Kidney (tissue), 14 donors: ENCODE data around the gene MYOM3. TPM values are rescaled to one million over a fixed set of nuclear protein-coding genes. Genes with fewer than 3 reads are reported as not detected.
A peak's percentile ranks its signal among the peaks of the same experiment; 100 is the strongest.

Experiments used
- DNase-seq, 5 donors: peaks; one replicate each; pipeline ENCODE4 v3.0.0-alpha.2; 2013 to 2020
- FAIRE-seq: peaks from 2 replicates; lab custom pipeline; 2012; peaks lifted over from hg19 to GRCh38; lab: Jason Lieb, UNC
- H3K27ac ChIP-seq, 2 donors: one replicate each; pipeline ENCODE4 v1.7.0; 2013; ENCODE audit warnings: low read depth in 2 of 2, low read length in 2 of 2, inconsistent platforms in 1 of 2
- H3K27me3 ChIP-seq: one replicate; pipeline ENCODE4 v1.7.1; 2013; ENCODE audit warnings: low read length, inconsistent platforms; ENCODE audit not compliant: control insufficient read depth, insufficient read depth
- H3K36me3 ChIP-seq, 3 donors: one replicate each; pipeline versions ENCODE4 v1.7.0 to v1.7.1; 2013; ENCODE audit warnings: low read length in 3 of 3, control low read depth in 1 of 3, inconsistent platforms in 1 of 3; ENCODE audit not compliant: insufficient read depth in 3 of 3, control insufficient read depth in 2 of 3
- H3K4me1 ChIP-seq, 3 donors: one replicate each; pipeline versions ENCODE4 v1.7.0 to v1.7.1; 2013; ENCODE audit warnings: low read length in 3 of 3, inconsistent platforms in 1 of 3, low read depth in 1 of 3; ENCODE audit not compliant: control insufficient read depth in 2 of 3, insufficient read depth in 2 of 3
- H3K4me3 ChIP-seq, 3 donors: one replicate each; pipeline versions ENCODE4 v1.7.0 to v1.8.1; 2013; ENCODE audit warnings: low read length in 3 of 3, control low read depth in 1 of 3, inconsistent platforms in 1 of 3
- H3K9ac ChIP-seq, 3 donors: one replicate each; pipeline versions ENCODE4 v1.7.0 to v1.7.1; 2013; ENCODE audit warnings: low read length in 3 of 3, control low read depth in 1 of 3, inconsistent platforms in 1 of 3
- H3K9me3 ChIP-seq, 3 donors: one replicate each; pipeline versions ENCODE4 v1.7.0 to v1.7.1; 2013; ENCODE audit warnings: low read length in 3 of 3, control low read depth in 1 of 3, inconsistent platforms in 1 of 3; ENCODE audit not compliant: control insufficient read depth in 2 of 3, insufficient read depth in 1 of 3
- intact Hi-C: fragments of 100-400 bp; cut with DNase I; formaldehyde crosslinking; loops from one replicate; pipeline ENCODE4 v1.11.1; 2022
- polyA plus RNA-seq: library from polyadenylated mRNA; stranded (reverse); fragments of 350-450 nt; fragmentation: Illumina TruSeq; extraction: RNeasy Lipid Tissue Mini Kit (QIAGEN cat#74804); gene quantifications from one replicate; pipeline ENCODE4 v1.2.3, GENCODE V29; 2014; ENCODE audit warnings: low read depth, low replicate concordance; ENCODE audit not compliant: insufficient read depth
- total RNA-seq: library from RNA; stranded (reverse); fragmentation: NEBNext Ultra II Directional; extraction: Animal tissue kit (Norgen Biotek cat#: 25700); gene quantifications from one replicate; pipeline ENCODE4 v1.2.1, GENCODE V29; 2021
- TF ChIP-seq, protein P1 (sequence below): IDR thresholded peaks from 3 replicates; pipeline ENCODE4 v1.5.1; 2012; ENCODE audit warnings: mild to moderate bottlenecking, moderate library complexity, borderline replicate concordance; ENCODE audit not compliant: insufficient read depth; ENCODE audit errors: extremely low read depth
- donor health status: control.
- donor health status: control.
- donor health status: control.
- donor health status: control.
- donor health status: control.
- donor health status: DM: yes; HTN: yes; CAD: no.
- donor health status: Normal renal cell carcinoma (clear cell type).

Gene MYOM3
- total and polyA plus RNA-seq, 2 donors from 2014 or later = 13.5 to 20.5 TPM

DNA sequence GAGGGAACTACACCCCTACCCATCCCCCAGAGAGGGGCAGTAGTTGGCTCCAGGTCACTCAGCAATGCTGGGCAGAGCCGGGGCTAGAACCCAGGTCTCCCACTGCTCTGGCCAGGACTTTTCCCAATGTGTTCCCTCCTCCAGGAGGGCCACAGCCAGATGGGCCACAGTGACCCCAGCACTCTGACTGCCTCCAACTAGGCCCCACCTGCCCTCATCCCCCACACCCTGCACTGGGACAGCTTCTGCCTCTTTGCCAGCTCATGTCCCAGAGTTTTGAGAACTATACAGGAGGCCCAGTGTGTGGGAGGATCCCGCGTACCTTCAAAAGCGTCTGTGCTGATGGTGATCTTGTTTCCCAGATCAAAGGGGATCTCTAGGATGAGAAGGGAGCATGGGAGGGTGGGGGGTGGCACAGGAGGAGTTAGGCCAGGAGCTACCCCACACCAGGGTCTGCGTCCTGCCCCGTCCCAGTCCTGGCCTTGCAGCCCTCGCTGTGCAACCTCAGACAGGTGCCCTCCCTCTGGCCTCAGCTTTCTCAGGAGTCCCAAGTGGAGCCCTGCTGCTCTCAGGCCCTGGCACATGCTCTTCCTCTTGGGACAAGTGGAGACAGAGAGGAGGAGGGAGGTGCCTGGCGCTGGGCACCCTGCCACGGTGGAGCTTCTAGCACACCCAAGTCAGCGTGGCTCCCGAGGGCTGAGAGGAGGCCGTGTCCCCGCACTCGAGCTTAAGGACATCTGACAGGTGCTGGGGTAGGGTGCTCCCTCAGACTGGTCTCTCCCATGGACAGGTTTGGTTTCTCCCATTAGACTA is 22.0 kb downstream of the MYOM3 start:
- FAIRE-seq (no peak), DNase-seq (peak in 4 of 5 donors; percentile 55 to 74 (median 68))
- Histone ChIP-seq H3K4me3 (no peak overlapping the region), H3K9me3 (no peaks in the 10 kb centered on the region), H3K4me1 (no peaks in the 10 kb centered on the region), H3K27me3 (no peaks in the 10 kb centered on the region), H3K27ac (no peak overlapping the region), H3K36me3 (peaks cover 0 to 7% (median 0%) of the 10 kb centered on the region in 3 donors), H3K9ac (no peak overlapping the region)
- intact Hi-C loops = no loop called here
- TF ChIP-seq, protein P1, sequence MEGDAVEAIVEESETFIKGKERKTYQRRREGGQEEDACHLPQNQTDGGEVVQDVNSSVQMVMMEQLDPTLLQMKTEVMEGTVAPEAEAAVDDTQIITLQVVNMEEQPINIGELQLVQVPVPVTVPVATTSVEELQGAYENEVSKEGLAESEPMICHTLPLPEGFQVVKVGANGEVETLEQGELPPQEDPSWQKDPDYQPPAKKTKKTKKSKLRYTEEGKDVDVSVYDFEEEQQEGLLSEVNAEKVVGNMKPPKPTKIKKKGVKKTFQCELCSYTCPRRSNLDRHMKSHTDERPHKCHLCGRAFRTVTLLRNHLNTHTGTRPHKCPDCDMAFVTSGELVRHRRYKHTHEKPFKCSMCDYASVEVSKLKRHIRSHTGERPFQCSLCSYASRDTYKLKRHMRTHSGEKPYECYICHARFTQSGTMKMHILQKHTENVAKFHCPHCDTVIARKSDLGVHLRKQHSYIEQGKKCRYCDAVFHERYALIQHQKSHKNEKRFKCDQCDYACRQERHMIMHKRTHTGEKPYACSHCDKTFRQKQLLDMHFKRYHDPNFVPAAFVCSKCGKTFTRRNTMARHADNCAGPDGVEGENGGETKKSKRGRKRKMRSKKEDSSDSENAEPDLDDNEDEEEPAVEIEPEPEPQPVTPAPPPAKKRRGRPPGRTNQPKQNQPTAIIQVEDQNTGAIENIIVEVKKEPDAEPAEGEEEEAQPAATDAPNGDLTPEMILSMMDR = no peak

DNA sequence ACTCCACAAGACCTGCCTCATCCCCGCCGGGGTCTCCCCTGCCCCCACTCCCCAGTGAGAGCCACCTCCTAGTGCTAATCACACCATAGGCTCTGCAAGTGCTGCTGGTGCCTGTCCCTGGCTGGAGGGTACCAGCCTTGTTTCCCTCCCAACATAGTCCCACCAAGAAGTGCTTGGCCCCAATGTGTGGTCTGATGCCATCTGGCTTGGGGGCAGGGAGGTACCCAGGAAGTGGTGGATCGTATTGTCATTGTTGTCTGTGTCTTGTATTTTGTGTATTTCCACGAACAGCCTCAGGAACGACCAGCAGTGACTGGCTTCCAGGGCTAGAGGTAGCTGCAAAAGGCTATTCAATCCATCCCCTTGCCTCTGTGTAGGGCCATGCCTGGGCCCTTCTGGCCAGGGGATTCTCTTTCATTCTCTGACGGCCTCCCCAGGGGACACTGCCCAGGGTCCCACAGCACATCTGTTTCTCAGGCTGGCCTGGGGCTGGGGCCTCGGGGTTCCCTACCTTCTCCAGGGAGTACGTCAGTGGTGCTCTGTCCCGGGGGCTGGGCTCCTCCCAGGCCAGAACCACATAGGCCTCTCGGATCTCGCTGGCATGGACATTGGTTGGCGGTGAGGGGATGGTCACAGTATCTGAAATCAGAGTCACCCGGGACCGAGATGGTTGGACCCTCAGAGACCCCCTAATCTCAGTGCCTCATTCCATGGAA is 22.8 kb downstream of the MYOM3 start:
- intact Hi-C loops = no loop called here
- H3K27ac ChIP-seq = no peak overlapping the region
- TF ChIP-seq, protein P1 = no peak
- no peak for FAIRE-seq
- H3K9ac ChIP-seq = no peak overlapping the region
- peak in 1 of 5 donors; percentile 52 for DNase-seq
- peaks cover 0 to 7% (median 0%) of the 10 kb centered on the region in 3 donors for H3K36me3 ChIP-seq
- no peaks in the 10 kb centered on the region for H3K9me3 ChIP-seq
- no peaks in the 10 kb centered on the region for H3K4me1 ChIP-seq
- no peaks in the 10 kb centered on the region for H3K27me3 ChIP-seq
- no peak overlapping the region for H3K4me3 ChIP-seq

DNA sequence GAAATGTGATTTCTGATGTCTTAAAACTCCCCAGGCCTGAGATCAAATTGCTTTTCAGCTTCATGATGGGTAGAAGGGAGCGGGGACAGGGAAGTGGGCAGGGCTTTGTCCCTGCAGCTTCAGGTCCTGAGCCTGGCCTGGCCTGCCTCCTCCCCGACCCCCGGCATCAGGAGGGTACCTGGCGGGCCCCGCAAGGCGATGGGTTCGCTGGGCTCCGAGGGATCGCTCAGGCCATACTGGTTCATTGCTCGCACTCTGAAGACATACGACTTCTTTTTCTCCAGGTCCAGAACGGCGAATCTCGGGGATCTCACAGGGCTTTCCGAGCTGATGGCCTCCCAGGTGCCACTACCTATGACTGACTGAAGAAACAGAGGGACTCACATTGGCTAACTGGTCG is 25.5 kb downstream of the MYOM3 start:
- Histone ChIP-seq H3K9ac (no peak overlapping the region), H3K27ac (no peak overlapping the region), H3K36me3 (peaks cover 0 to 10% (median 0%) of the 10 kb centered on the region in 3 donors), H3K9me3 (no peaks in the 10 kb centered on the region), H3K4me1 (no peaks in the 10 kb centered on the region), H3K27me3 (no peaks in the 10 kb centered on the region), H3K4me3 (no peak overlapping the region)
- FAIRE-seq (no peak), DNase-seq (peak in 1 of 5 donors; percentile 32)
- intact Hi-C loops = no loop called here
- TF ChIP-seq, protein P1 = no peak
